DMS114 treated with DMSO at 0.1 percent for 48 hours (cell line): Measurements from ENCODE around the gene KRTAP1-4.
"Not testable (repeated sequence)": the region's sequence is repeated elsewhere in the genome, so short reads cannot be mapped to it uniquely, and the experiment has no call there.

Source experiments
- DNase-seq: peaks from one replicate; lab custom pipeline; 2025; ENCODE audit not compliant: unreplicated experiment; lab: John Stamatoyannopoulos, UW

Gene KRTAP1-4

GRCh38 chr17:41008811-41009210, 21.2 kb downstream of the KRTAP1-4 start, which contains the start of gene KRTAP3-1:
Gene KRTAP3-1, minus strand, starts transcription at chr17:41009128. Its CDS starts 54 bp downstream, at chr17:41009074.
- no peak for DNase-seq

- DNase-seq: no peak
Observed at GRCh38 chr17:41004397-41004796, 25.6 kb downstream of the KRTAP1-4 start.

- no peak for DNase-seq
Observed at GRCh38 chr17:41003926-41004325, 26.1 kb downstream of the KRTAP1-4 start.

GRCh38 chr17:41002814-41003213, 27.2 kb downstream of the KRTAP1-4 start:
- DNase-seq: no peak

- no peak for DNase-seq
Observed at GRCh38 chr17:41001795-41002194, 28.2 kb downstream of the KRTAP1-4 start.

GRCh38 chr17:40999563-40999962, 30.4 kb downstream of the KRTAP1-4 start, which contains the start of gene KRTAP3-2:
Gene KRTAP3-2, minus strand, starts transcription at chr17:40999906. Its CDS starts 53 bp downstream, at chr17:40999853.
- not testable (repeated sequence) for DNase-seq

GRCh38 chr17:40997361-40997760, 32.6 kb downstream of the KRTAP1-4 start:
- DNase-seq: no peak

- no peak for DNase-seq
Observed at GRCh38 chr17:40996829-40997228, 33.2 kb downstream of the KRTAP1-4 start.

GRCh38 chr17:40995116-40995515, 34.9 kb downstream of the KRTAP1-4 start:
- no peak for DNase-seq

GRCh38 chr17:40993839-40994238, 36.2 kb downstream of the KRTAP1-4 start, which contains the start of gene KRTAP3-3:
Gene KRTAP3-3, minus strand, starts transcription at chr17:40994164. Its CDS starts 67 bp downstream, at chr17:40994097.
- no peak for DNase-seq

GRCh38 chr17:40993084-40993483, 36.9 kb downstream of the KRTAP1-4 start:
- DNase-seq: no peak

- no peak for DNase-seq
Observed at GRCh38 chr17:40992666-40993065, 37.3 kb downstream of the KRTAP1-4 start.

GRCh38 chr17:40986920-40987319, 43.1 kb downstream of the KRTAP1-4 start:
- DNase-seq: no peak

GRCh38 chr17:40984226-40984625, 45.8 kb downstream of the KRTAP1-4 start, which contains the start of gene KRT40:
Gene KRT40, minus strand, starts transcription at chr17:40984326. Its CDS starts 53 bp downstream, at chr17:40984273.
- DNase-seq: no peak

GRCh38 chr17:40981115-40981514, 48.9 kb downstream of the KRTAP1-4 start:
- DNase-seq: no peak

- DNase-seq: no peak
Observed at GRCh38 chr17:40980596-40980995, 49.4 kb downstream of the KRTAP1-4 start.

GRCh38 chr17:40980117-40980516, 49.9 kb downstream of the KRTAP1-4 start:
- no peak for DNase-seq
